GM12878 (cell line): ENCODE results near the gene LIX1L.

Experiments used
- CTCF ChIP-seq, 3 experiments: IDR thresholded peaks in 2 of 3; conservative IDR thresholded peaks in 1 of 3; 2 replicates each; pipeline ENCODE4 v1.5.1; 2011; ENCODE audit warnings: low read depth in 3 of 3, low read length in 3 of 3, mild to moderate bottlenecking in 3 of 3, control low read depth in 2 of 3, moderate library complexity in 2 of 3, inconsistent platforms in 1 of 3, mixed read lengths in 1 of 3; ENCODE audit not compliant: control insufficient read depth in 2 of 3, insufficient read depth in 1 of 3; ENCODE audit errors: extremely low read depth in 1 of 3
- EZH2 ChIP-seq: IDR thresholded peaks from 2 replicates; pipeline ENCODE4 v1.6.1; 2012; ENCODE audit warnings: low read depth, mild to moderate bottlenecking, control low read depth, inconsistent platforms, low read length, borderline replicate concordance; ENCODE audit not compliant: control insufficient read depth
- MEF2A ChIP-seq: IDR thresholded peaks from 2 replicates; pipeline ENCODE4 v1.6.1; 2011; ENCODE audit warnings: low read depth, mild to moderate bottlenecking, low read length, moderate library complexity; ENCODE audit not compliant: insufficient read depth
- POLR2A ChIP-seq: IDR thresholded peaks from 2 replicates; pipeline ENCODE4 v1.6.1; 2011; ENCODE audit warnings: low read depth, mild to moderate bottlenecking, low read length
- POLR2AphosphoS2 ChIP-seq: IDR thresholded peaks from 2 replicates; pipeline ENCODE4 v1.6.1; 2011; ENCODE audit warnings: low read depth, mild to moderate bottlenecking, low read length, improper control_type of control experiment, moderate library complexity
- SIX5 ChIP-seq: IDR thresholded peaks from 2 replicates; pipeline ENCODE4 v1.6.1; 2011; ENCODE audit warnings: mild to moderate bottlenecking, low read depth, low read length, moderate library complexity; ENCODE audit not compliant: severe bottlenecking
- SPI1 ChIP-seq: IDR thresholded peaks from 2 replicates; pipeline ENCODE4 v1.6.1; 2011; ENCODE audit warnings: low read depth, mild to moderate bottlenecking, low read length, moderate library complexity, borderline replicate concordance; ENCODE audit not compliant: insufficient read depth
- TAF1 ChIP-seq: IDR thresholded peaks from 2 replicates; pipeline ENCODE4 v1.6.1; 2011; ENCODE audit warnings: mild to moderate bottlenecking, low read depth, low read length, borderline replicate concordance

- TF ChIP-seq SIX5 (no peak), POLR2A (0 out of 2 replicates have a peak, but pooled peaks have one; percentile 56), TAF1 (peak; percentile 83), POLR2AphosphoS2 (no peak), EZH2 (no peak), CTCF (IDR thresholded peaks at IDR 0.05 in 2 of 3, conservative IDR thresholded peaks at IDR 0.05 in 1 of 3; ENCODE audit: control insufficient read depth in 2 of 3, extremely low read depth in 1 of 3, insufficient read depth in 1 of 3, low read depth in 3 of 3, low read length in 3 of 3) (no peak), SPI1 (no peak), MEF2A (no peak)
Observed at GRCh38 chr1:145997016-145997717, 39.4 kb upstream of the LIX1L start.
